ENCODE measurements around the gene METRN. TPM values are rescaled to one million over a fixed set of nuclear protein-coding genes. Genes with fewer than 3 reads are reported as not detected.

Gene METRN
- polyA plus RNA-seq, 1 of the 3 experiments (the other 2 are of a cell fraction), result 59.7 TPM

- TF ChIP-seq RCOR1 (IDR thresholded peaks at IDR 0.05; ENCODE audit: low read length) (no peak), USF1 (IDR thresholded peaks at IDR 0.05; ENCODE audit: borderline replicate concordance, low read depth) (0 out of 2 replicates have a peak, but pooled peaks have one; percentile 5), JUND (IDR thresholded peaks at IDR 0.05) (no peak), TEAD4 (IDR thresholded peaks at IDR 0.05; ENCODE audit: borderline replicate concordance, insufficient read depth) (0 out of 2 replicates have a peak, but pooled peaks have one; percentile 33), PBX3 (IDR thresholded peaks at IDR 0.05) (peak; percentile 9; the same call in 1 of the 2 replicates), POLR2AphosphoS5 (IDR thresholded peaks at IDR 0.05; ENCODE audit: low read depth, low read length) (peak; percentile 58; the same call in 1 of the 2 replicates), CHD2 (IDR thresholded peaks at IDR 0.05; ENCODE audit: low read length, partially characterized antibody) (no peak), MEF2A (IDR thresholded peaks at IDR 0.05; ENCODE audit: borderline replicate concordance, low read depth) (no peak), EZH2phosphoT487 (IDR thresholded peaks at IDR 0.05; ENCODE audit: borderline replicate concordance, low read depth) (no peak), MXI1 (IDR thresholded peaks at IDR 0.05; ENCODE audit: low read depth, low read length) (peak; percentile 96), YY1 (IDR thresholded peaks at IDR 0.05; ENCODE audit: low read depth) (no peak)
- TF ChIP-seq, protein P1, sequence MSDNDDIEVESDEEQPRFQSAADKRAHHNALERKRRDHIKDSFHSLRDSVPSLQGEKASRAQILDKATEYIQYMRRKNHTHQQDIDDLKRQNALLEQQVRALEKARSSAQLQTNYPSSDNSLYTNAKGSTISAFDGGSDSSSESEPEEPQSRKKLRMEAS (IDR thresholded peaks at IDR 0.05; ENCODE audit: low read depth), result peak; percentile 95
- TF ChIP-seq, protein P2, sequence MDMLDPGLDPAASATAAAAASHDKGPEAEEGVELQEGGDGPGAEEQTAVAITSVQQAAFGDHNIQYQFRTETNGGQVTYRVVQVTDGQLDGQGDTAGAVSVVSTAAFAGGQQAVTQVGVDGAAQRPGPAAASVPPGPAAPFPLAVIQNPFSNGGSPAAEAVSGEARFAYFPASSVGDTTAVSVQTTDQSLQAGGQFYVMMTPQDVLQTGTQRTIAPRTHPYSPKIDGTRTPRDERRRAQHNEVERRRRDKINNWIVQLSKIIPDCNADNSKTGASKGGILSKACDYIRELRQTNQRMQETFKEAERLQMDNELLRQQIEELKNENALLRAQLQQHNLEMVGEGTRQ (IDR thresholded peaks at IDR 0.05; ENCODE audit: borderline replicate concordance, low read depth, low read length), result no peak
- TF ChIP-seq, protein P3, sequence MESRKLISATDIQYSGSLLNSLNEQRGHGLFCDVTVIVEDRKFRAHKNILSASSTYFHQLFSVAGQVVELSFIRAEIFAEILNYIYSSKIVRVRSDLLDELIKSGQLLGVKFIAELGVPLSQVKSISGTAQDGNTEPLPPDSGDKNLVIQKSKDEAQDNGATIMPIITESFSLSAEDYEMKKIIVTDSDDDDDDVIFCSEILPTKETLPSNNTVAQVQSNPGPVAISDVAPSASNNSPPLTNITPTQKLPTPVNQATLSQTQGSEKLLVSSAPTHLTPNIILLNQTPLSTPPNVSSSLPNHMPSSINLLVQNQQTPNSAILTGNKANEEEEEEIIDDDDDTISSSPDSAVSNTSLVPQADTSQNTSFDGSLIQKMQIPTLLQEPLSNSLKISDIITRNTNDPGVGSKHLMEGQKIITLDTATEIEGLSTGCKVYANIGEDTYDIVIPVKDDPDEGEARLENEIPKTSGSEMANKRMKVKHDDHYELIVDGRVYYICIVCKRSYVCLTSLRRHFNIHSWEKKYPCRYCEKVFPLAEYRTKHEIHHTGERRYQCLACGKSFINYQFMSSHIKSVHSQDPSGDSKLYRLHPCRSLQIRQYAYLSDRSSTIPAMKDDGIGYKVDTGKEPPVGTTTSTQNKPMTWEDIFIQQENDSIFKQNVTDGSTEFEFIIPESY (IDR thresholded peaks at IDR 0.05; ENCODE audit: borderline replicate concordance, low read depth), result 0 out of 2 replicates have a peak, but pooled peaks have one; percentile 6
Observed at GRCh38 chr16:728131-728889, 13.4 kb downstream of the METRN start (continued).
